SU-DHL-6 (cell line): Measurements from ENCODE around the gene KCND2.

Experiments used
- EZH2phosphoT487 ChIP-seq: fragments of 200-600 bp; sonication (generic), shearing (Covaris generic); conservative IDR thresholded peaks from 2 replicates; pipeline ENCODE4 v1.6.1; 2018; ENCODE audit warnings: mild to moderate bottlenecking, antibody characterized with exemption, low read length, moderate library complexity, mixed read lengths
- TF ChIP-seq, protein P1 (sequence below): fragments of 200-600 bp; sonication (generic); IDR thresholded peaks from one replicate; pipeline ENCODE4 v1.5.1; 2017; ENCODE audit warnings: antibody characterized with exemption, mild to moderate bottlenecking, low read length, moderate library complexity; ENCODE audit not compliant: insufficient read depth, poor library complexity, severe bottlenecking

DNA sequence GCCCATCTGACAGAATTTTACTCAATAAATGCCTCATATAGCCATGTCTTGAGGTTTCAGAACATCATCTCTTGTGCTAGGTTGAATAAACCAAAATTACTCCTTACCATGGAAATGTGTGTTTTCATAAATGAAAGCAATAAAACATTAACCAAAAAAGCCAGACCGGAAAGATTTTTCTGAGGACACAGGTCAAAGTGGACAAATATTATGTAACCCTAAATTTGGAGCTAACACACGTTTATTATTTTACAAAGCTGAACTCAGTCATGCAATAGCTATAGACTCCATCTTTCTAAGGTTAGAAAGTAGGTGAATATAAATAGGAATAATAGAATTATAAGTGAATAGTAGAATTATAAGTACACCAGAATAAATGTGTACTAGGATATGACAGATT is 315.9 kb downstream of the KCND2 start:
- TF ChIP-seq, protein P1, sequence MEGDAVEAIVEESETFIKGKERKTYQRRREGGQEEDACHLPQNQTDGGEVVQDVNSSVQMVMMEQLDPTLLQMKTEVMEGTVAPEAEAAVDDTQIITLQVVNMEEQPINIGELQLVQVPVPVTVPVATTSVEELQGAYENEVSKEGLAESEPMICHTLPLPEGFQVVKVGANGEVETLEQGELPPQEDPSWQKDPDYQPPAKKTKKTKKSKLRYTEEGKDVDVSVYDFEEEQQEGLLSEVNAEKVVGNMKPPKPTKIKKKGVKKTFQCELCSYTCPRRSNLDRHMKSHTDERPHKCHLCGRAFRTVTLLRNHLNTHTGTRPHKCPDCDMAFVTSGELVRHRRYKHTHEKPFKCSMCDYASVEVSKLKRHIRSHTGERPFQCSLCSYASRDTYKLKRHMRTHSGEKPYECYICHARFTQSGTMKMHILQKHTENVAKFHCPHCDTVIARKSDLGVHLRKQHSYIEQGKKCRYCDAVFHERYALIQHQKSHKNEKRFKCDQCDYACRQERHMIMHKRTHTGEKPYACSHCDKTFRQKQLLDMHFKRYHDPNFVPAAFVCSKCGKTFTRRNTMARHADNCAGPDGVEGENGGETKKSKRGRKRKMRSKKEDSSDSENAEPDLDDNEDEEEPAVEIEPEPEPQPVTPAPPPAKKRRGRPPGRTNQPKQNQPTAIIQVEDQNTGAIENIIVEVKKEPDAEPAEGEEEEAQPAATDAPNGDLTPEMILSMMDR, result no peak
- TF ChIP-seq EZH2phosphoT487, result no peak
